Measurements from ENCODE around the gene CHKA.
A peak's percentile ranks its signal among the peaks of the same experiment; 100 is the strongest.

DNA sequence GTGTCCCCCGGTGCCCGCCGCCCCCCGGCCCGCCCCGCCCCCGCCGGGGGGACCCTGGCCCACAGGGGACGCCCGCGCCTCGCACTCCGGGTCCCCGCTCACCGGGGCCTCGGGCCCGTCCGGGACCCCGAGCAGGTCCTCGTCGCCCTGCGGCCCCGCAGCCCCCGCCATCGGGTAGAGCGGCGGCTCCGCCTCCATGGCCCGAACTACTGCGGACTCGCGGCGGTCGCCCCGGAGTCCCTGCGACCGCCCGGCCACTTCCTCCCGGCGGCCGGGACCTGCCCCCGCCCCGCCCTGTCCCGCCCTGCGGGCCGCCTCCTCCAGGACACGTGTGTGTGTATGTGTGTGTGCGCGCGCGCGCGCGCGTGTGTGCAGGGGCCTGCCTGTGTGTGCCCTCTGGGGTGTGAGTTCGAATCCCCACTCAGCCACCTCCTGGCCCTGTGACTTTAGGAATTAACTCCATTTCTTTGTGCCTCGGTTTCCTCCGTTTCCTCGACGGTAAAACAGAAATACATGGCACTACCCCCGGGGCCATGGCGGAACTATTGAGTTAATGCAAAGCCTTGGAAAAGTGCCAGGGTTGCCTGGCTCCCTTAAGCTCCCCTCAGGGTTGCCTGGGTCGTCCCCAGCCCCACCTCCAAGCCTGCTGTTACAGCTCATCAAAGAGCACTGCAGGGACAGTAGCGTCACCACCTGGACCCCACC, 117.2 kb downstream of the CHKA start, which contains the start of gene UNC93B1:
- TF ChIP-seq, protein P1, sequence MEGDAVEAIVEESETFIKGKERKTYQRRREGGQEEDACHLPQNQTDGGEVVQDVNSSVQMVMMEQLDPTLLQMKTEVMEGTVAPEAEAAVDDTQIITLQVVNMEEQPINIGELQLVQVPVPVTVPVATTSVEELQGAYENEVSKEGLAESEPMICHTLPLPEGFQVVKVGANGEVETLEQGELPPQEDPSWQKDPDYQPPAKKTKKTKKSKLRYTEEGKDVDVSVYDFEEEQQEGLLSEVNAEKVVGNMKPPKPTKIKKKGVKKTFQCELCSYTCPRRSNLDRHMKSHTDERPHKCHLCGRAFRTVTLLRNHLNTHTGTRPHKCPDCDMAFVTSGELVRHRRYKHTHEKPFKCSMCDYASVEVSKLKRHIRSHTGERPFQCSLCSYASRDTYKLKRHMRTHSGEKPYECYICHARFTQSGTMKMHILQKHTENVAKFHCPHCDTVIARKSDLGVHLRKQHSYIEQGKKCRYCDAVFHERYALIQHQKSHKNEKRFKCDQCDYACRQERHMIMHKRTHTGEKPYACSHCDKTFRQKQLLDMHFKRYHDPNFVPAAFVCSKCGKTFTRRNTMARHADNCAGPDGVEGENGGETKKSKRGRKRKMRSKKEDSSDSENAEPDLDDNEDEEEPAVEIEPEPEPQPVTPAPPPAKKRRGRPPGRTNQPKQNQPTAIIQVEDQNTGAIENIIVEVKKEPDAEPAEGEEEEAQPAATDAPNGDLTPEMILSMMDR (IDR thresholded peaks at IDR 0.05), result no peak
- TF ChIP-seq POLR2AphosphoS5 (IDR thresholded peaks at IDR 0.05; ENCODE audit: low read depth, low read length), result peak; percentile 59; the same call in 1 of the 2 replicates
- TF ChIP-seq, protein P2, sequence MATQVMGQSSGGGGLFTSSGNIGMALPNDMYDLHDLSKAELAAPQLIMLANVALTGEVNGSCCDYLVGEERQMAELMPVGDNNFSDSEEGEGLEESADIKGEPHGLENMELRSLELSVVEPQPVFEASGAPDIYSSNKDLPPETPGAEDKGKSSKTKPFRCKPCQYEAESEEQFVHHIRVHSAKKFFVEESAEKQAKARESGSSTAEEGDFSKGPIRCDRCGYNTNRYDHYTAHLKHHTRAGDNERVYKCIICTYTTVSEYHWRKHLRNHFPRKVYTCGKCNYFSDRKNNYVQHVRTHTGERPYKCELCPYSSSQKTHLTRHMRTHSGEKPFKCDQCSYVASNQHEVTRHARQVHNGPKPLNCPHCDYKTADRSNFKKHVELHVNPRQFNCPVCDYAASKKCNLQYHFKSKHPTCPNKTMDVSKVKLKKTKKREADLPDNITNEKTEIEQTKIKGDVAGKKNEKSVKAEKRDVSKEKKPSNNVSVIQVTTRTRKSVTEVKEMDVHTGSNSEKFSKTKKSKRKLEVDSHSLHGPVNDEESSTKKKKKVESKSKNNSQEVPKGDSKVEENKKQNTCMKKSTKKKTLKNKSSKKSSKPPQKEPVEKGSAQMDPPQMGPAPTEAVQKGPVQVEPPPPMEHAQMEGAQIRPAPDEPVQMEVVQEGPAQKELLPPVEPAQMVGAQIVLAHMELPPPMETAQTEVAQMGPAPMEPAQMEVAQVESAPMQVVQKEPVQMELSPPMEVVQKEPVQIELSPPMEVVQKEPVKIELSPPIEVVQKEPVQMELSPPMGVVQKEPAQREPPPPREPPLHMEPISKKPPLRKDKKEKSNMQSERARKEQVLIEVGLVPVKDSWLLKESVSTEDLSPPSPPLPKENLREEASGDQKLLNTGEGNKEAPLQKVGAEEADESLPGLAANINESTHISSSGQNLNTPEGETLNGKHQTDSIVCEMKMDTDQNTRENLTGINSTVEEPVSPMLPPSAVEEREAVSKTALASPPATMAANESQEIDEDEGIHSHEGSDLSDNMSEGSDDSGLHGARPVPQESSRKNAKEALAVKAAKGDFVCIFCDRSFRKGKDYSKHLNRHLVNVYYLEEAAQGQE (IDR thresholded peaks at IDR 0.05; ENCODE audit: insufficient read depth in 1 of 2, low read depth in 2 of 2, low read length in 1 of 2), result 0 out of 4 replicates have a peak, but pooled peaks of 1 of the 2 experiments have one; percentile 21

Measured in Panc1 (cell line).